ENCODE results near the gene CCDC102B.

DNA sequence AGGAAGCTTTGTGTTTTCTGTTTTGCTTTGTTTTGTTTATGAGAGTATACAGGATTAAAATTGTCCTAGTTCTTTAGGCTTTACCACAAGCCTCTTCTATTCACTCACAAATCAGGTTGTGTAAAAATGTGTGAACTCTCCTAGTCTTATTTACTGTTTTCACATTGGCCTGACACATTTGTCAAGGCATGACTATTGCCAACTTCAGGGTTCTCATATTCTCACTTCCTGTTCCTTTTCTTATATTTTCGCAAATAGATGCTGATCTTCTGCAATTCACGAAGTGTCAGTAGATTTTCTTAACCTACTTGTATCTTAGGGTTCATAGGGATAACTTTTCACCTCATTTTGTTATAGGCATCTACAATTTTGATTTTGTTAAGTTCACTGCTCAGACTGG, 67.1 kb downstream of the CCDC102B start:
- TF ChIP-seq, protein P1, sequence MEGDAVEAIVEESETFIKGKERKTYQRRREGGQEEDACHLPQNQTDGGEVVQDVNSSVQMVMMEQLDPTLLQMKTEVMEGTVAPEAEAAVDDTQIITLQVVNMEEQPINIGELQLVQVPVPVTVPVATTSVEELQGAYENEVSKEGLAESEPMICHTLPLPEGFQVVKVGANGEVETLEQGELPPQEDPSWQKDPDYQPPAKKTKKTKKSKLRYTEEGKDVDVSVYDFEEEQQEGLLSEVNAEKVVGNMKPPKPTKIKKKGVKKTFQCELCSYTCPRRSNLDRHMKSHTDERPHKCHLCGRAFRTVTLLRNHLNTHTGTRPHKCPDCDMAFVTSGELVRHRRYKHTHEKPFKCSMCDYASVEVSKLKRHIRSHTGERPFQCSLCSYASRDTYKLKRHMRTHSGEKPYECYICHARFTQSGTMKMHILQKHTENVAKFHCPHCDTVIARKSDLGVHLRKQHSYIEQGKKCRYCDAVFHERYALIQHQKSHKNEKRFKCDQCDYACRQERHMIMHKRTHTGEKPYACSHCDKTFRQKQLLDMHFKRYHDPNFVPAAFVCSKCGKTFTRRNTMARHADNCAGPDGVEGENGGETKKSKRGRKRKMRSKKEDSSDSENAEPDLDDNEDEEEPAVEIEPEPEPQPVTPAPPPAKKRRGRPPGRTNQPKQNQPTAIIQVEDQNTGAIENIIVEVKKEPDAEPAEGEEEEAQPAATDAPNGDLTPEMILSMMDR (IDR thresholded peaks at IDR 0.05) = no peak
- no peak for TF ChIP-seq POLR2A (IDR thresholded peaks at IDR 0.05)
